Stimulated activated CD8-positive, alpha-beta memory T cell treated with anti-CD3 and anti-CD28 coated beads, Interleukin-12 subunit alpha, Interleukin-12 subunit beta, amount 100 ng/mL, for 4 hours (primary cell): ENCODE results near the gene CDKAL1.

ENCODE experiments used
- DNase-seq: peaks from one replicate; pipeline ENCODE4 v3.0.0-alpha.2; 2020; ENCODE audit warnings: low read depth

The CDKAL1 gene

DNA sequence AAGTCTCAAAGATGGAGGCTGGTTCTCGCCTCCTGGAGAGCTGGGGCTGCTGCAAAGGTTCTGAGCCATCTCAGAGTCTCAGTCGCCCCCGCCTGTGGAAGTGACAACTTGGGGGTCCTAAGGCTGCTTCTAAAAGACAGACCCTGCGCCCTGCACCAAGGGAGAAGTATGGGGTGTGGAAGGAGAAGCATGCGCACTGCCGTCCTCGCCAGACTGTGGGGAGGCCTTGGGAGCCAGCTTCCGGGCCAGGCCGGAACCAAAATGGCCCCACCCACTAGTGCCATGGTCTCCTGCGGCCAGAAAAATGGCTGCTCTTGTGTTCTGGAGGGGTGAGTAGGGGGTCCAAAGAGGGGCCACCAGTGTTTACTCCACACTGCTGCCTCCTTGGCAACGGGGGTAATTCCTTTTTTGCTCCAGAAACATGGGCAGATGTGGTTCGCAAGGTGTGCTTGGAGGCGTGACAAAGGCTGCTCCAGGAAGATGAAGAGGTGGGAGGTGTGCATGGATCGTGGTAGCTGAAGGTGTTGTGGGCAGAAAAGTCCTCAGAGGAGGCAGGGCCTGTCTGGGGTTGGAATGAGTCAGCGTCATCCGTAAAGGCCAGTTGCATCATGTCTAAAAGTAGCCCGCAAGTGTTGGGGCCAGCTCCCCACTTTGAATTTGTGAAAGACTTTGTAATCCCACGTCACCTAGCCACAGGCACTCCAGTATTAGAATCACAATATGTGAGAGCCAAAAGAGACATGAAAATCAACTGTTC is 729.5 kb downstream of the CDKAL1 start:
- DNase-seq, result no peak

DNA sequence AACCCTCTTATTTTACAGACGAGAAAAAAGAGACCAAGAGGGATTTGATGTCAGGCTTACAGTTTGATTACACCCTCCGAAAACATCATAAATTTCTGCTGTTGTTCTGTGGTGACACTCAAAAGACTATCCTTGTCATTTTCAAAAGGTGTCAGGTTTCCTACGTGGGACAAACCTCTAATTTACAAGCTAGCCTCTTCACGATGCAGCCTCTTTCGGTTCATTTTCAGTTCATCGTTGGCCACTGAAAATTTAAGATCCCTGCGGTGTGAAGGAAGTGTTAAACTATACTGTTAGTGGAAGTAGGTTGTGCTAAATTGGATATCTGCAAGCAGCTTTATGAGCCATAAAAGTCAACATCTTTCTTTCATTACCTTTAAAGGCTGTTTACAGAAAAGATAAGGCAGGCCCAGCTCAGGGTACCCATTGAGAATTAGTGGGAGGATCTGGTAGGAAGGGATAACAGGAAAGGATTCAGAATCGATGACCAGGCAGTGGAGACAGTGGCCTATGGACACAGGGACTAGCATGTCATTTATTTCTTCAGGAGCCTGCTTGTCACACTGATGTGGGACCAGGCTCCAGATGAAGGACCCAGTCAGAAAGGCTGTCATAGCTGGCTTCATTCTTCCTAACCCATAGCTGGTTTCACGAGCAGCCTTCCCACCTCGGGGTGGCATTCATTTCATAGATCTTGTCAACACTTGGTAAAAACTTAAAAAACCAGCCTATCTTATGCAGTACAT is 730.2 kb downstream of the CDKAL1 start:
- no peak for DNase-seq

DNA sequence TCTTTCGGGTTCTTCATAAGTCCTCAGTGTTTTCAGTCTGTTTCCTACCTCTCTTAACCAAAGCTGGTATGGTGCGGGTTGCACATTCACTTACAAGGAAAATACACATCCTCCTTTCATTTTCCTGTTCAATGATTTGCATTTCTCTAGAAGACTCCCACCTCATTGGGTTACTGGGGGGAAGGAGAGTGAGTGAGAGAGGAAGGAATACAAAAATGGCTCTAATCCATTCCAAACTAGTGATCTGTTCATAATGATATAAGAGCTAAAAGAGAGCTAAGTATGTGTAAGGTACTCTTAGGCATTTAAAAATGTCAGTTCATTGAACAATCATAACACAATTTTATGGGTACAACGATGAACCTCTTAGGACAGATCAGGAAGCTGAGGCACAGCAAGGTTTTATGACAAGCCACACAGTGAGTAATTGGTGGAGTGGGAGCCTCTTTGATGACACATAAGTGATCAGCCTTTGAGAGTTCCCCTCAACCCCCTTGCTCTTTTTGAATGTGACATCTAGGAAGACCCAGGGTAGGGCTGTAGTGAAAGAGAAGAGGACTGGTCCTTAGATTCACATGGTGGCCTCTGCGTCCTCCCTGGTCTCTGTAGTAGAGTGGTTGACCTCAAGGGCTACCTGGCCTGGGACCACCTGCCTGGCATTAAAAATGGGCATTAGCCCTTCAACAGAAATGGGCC is 730.9 kb downstream of the CDKAL1 start:
- DNase-seq, result no peak

DNA sequence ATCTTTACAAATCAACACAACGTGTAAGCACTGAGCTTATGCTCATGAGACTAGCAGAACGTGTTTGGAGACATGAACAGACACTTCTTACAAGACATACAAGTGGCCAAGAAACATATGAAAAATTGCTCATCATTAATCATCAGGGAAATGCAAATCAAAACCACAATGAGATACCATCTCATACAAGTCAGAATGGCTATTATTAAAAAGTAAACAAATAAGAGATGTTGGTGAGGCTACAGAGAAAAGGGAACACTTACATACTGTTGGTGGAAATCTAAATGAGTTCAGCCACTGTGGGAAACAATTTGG is 731.4 kb downstream of the CDKAL1 start:
- no peak for DNase-seq

- DNase-seq, result no peak
Measured at GRCh38 chr6:21270636-21271201, 736.5 kb downstream of the CDKAL1 start.

DNA sequence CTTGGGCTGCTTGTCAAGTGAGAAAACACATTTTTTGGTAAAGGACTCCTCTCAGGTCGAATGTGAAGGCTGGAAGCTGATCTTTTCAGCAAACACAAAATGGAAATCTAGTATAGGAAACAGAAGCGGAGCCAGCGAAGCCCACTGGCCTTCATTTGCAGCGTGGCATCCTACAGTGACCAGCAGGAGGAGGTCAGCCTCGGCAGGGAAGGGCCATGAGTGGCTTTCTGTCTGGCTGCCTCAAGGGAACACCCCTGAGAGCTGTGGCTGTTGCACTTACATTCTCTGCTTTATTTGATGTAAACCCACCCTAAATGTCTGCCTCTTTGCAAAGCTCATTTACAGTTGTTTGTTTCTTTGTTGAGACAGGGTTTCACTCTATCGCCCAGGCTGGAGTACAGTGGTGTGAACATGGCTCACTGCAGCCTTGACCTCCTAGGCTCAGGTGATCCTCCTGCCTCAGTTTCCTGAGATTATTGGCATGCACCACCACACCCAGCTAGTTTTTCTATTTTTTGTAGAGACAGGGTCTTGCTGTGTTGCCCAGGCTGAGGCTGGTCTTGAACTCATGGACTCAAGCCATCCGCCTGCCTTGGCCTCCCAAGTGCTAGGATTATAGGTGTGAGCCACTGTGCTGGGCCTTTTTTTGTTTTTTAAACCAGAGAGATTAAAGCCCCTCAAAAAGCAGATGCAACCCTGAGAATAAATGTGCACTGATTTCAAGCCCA is 737.3 kb downstream of the CDKAL1 start:
- no peak for DNase-seq

- DNase-seq, result no peak
Measured at GRCh38 chr6:21273451-21273850, 739.2 kb downstream of the CDKAL1 start.

DNA sequence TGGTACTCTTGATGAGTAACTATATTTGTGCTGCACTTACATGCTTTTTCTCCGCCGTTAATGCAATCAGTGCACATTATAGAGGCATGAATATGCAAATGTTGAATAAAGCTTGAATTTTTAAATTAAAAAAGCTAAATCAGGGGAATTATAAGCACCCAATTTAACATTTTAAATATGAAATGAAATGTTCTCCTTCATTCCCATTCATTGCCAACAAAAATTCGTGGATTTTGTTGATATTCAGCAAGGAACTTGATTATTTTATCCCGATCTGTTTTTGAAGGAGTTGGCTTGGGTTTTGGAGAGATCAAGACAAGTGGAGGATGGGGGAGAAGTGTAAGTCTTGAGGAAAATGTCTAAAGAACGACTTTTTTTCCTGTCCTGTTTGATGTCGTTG is 740.6 kb downstream of the CDKAL1 start:
- no peak for DNase-seq

DNA sequence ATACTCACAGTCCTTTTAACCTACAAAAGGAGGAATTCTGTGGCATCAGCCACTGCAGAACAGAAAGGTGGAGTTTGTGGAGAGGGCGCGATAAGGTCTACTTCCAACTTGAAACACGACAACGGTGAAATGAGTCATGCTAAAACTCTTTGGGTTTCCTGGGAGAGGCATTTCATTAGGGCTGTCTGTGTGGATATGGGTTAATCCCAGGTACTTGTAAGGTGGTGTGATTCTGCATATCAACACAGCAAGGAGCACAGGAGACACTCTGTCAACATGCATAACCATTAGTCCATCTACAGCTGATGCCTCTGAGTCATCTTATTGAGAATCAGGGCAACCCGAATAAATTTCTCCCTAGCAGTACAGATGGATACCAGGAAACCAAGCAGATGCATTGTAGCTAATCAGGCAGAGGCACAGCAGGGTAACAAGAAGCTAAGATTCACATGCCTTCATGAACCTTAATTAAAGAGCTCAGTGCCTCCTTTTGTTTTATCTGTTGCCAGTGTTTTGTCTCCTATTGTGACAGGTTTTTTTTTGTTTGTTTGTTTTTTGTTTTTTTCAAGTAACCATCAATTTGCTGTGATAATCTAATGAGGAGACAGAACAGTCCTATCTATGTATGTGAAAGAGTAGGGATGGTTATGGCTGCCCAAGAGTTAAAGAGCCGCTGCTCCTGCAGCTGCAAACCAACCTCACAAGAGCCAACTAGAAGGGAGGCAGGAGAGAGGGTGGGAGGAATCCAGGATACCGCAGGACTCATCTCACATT is 743.5 kb downstream of the CDKAL1 start:
- no peak for DNase-seq

DNA sequence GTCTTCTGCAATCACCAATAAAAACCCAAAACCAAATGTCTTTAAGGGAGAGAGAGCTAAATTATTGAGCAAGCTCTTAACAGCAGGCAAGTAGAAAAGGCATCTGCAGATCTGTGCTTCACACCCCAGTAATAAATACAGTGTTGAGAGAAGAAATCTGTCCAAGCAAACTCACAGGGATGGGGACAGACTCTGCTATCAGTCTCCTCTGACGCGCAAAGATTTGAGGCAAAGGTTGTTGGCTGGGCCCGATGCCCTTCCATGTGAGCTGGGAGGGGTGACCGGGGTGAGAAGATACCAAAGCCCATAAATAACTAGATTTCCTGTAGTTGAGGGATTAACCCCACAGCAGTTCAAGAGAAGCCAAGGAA is 744.1 kb downstream of the CDKAL1 start:
- no peak for DNase-seq

- DNase-seq, result no peak
Measured at GRCh38 chr6:21279619-21280018, 745.4 kb downstream of the CDKAL1 start.

GRCh38 chr6:21281366-21281765 is 747.1 kb downstream of the CDKAL1 start:
- no peak for DNase-seq
